GM21786 (cell line): ENCODE measurements around the gene STH.

Experiments
- ATAC-seq: cut with Tn5 transposase; IDR thresholded peaks from one replicate; pipeline ENCODE4 v1.9.1; 2021; ENCODE audit not compliant: unreplicated experiment

STH gene

DNA sequence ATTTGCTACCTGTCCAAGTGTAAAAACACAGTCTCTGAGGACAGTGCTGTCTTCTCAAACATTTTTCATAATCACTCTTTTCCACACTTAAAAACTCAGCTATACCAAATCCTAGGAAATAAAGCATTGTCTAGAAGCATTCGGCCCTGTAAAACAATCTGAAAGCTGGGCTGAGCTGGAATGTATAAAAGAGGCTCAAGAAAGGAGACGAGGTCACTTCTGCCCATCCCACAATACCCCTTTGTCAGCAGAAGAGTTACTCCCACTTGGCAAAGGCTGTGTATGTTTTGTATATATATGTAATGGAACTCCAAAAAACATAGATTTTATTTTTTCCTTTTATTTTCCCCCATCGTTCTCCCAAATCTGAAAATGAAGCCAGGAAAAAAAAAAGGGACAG lies 43.9 kb downstream of the STH start:
- no peak for ATAC-seq

DNA sequence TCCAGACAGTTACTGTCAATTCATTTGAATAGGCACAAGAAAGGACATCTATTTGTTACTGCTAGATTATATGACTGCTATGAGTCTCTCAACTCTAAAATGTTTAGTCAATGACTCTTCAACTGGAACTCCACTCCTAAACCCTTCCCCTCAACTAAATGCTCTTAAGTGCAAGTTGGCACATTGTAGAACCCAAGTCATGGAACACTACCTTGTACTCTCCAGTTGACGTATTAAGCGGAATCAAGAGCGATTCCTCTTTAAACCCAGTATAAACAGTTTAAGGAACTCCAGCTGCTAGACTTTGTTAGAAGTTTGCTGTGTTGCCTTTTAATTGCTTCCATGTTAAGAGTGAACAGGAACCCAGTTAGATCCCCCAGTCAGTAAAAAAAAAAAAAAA lies 44.6 kb downstream of the STH start:
- ATAC-seq, result no peak

- no peak for ATAC-seq
These were observed 45.4 kb downstream of the STH start for GRCh38 chr17:46044286-46044928.

GRCh38 chr17:46044989-46045388 lies 45.9 kb downstream of the STH start:
- no peak for ATAC-seq

DNA sequence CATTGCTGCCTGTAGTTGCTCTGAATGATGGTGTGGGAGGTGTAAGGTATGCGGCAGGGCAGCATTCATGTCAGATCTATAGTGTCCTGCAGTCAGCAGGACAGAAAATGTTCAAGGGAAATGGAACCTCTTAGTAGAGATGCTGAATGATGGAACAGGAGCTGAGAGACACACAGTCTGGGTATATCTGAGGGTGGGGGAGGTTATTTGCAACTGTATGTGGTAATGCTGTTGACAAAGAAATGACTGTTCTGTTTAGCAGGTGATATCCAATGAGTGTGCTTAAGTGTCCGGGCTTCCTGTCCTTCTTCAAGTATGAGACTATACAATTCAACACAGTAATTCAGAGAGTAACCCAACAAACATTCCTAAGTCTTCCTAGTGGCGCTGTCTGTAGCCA lies 46.6 kb downstream of the STH start:
- no peak for ATAC-seq

GRCh38 chr17:46046957-46047356 lies 47.9 kb downstream of the STH start:
- no peak for ATAC-seq

- ATAC-seq, result no peak
These were observed 48.3 kb downstream of the STH start for GRCh38 chr17:46047398-46047797.

- ATAC-seq, result no peak
These were observed 48.8 kb downstream of the STH start for GRCh38 chr17:46047856-46048255.
